Measurements from ENCODE around the gene FABP7. TPM values are rescaled to one million over a fixed set of nuclear protein-coding genes. Genes with fewer than 3 reads are reported as not detected.

The FABP7 gene
- total RNA-seq, 1 donor from 2014 or later: 17.3 TPM

GRCh38 chr6:122797537-122797936 is 18.0 kb downstream of the FABP7 start:
- DNase-seq (ENCODE audit: low spot score): no peak

GRCh38 chr6:122798099-122798641 is 18.7 kb downstream of the FABP7 start:
- DNase-seq (ENCODE audit: low spot score): peak; percentile 65

GRCh38 chr6:122799140-122799745 is 19.7 kb downstream of the FABP7 start:
- no peak for DNase-seq (ENCODE audit: low spot score)

GRCh38 chr6:122799916-122800686 is 20.6 kb downstream of the FABP7 start:
- peak; percentile 87 for DNase-seq (ENCODE audit: low spot score)

GRCh38 chr6:122800906-122801305 is 21.4 kb downstream of the FABP7 start:
- no peak for DNase-seq (ENCODE audit: low spot score)

GRCh38 chr6:122801397-122801796 is 21.9 kb downstream of the FABP7 start:
- DNase-seq (ENCODE audit: low spot score): no peak

GRCh38 chr6:122803171-122803661 is 23.7 kb downstream of the FABP7 start:
- DNase-seq (ENCODE audit: low spot score): peak; percentile 90

GRCh38 chr6:122804962-122805485 is 25.5 kb downstream of the FABP7 start:
- peak; percentile 97 for DNase-seq (ENCODE audit: low spot score)

GRCh38 chr6:122806291-122806690 is 26.8 kb downstream of the FABP7 start:
- peak; percentile 83 for DNase-seq (ENCODE audit: low spot score)

GRCh38 chr6:122808121-122808885 is 28.8 kb downstream of the FABP7 start:
- no peak for DNase-seq (ENCODE audit: low spot score)

GRCh38 chr6:122809001-122809400 is 29.5 kb downstream of the FABP7 start:
- peak; percentile 56 for DNase-seq (ENCODE audit: low spot score)

GRCh38 chr6:122809691-122810090 is 30.2 kb downstream of the FABP7 start:
- no peak for DNase-seq (ENCODE audit: low spot score)

GRCh38 chr6:122810189-122810588 is 30.7 kb downstream of the FABP7 start:
- DNase-seq (ENCODE audit: low spot score): no peak

GRCh38 chr6:122817358-122817757 is 37.8 kb downstream of the FABP7 start:
- DNase-seq (ENCODE audit: low spot score): no peak

- DNase-seq (ENCODE audit: low spot score): no peak
Observed at GRCh38 chr6:122817766-122818165, 38.2 kb downstream of the FABP7 start.

- no peak for DNase-seq (ENCODE audit: low spot score)
Observed at GRCh38 chr6:122818866-122819265, 39.4 kb downstream of the FABP7 start.

- no peak for DNase-seq (ENCODE audit: low spot score)
Observed at GRCh38 chr6:122821095-122821494, 41.6 kb downstream of the FABP7 start.

GRCh38 chr6:122825163-122825562 is 45.6 kb downstream of the FABP7 start:
- no peak for DNase-seq (ENCODE audit: low spot score)

GRCh38 chr6:122829456-122829855 is 49.9 kb downstream of the FABP7 start:
- no peak for DNase-seq (ENCODE audit: low spot score)

- no peak for DNase-seq (ENCODE audit: low spot score)
Observed at GRCh38 chr6:122831511-122831910, 52.0 kb downstream of the FABP7 start.

GRCh38 chr6:122832459-122832858 is 52.9 kb downstream of the FABP7 start:
- DNase-seq (ENCODE audit: low spot score): no peak

- no peak for DNase-seq (ENCODE audit: low spot score)
Observed at GRCh38 chr6:122833021-122833491, 53.5 kb downstream of the FABP7 start.

All from umbilical cord (tissue), 2 donors.